Activated CD4-positive, CD25-positive, alpha-beta regulatory T cell (primary cell): ENCODE data around the gene PAFAH1B1.

Source experiments
- DNase-seq, 4 experiments: peaks; one replicate each; lab custom pipeline; 2025; lab: John Stamatoyannopoulos, UW

The PAFAH1B1 gene

DNA sequence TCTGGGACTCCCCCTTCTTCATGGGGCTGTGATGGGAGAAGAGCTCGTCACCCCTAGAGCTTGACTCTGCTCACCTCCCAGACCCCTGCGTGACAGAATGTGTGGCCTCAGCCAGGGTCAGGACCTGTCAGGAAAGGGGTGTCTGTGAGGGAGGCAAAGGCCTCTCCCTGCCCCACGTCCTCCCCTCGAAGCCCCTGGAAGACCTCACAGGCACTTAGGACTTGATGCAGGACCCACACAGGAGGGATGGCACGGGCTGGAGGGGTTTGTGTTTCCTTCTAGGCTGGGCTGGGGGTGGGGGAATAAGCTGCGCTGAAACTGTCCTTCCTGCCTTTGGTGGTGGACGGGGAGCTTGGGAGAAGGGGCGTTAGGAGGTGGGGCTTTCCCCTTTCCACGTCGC is 129.2 kb downstream of the PAFAH1B1 start:
- DNase-seq: no peak

- DNase-seq: no peak
Measured at GRCh38 chr17:2723505-2723996, 130.1 kb downstream of the PAFAH1B1 start.

GRCh38 chr17:2723997-2724783 is 130.7 kb downstream of the PAFAH1B1 start:
- no peak for DNase-seq

DNA sequence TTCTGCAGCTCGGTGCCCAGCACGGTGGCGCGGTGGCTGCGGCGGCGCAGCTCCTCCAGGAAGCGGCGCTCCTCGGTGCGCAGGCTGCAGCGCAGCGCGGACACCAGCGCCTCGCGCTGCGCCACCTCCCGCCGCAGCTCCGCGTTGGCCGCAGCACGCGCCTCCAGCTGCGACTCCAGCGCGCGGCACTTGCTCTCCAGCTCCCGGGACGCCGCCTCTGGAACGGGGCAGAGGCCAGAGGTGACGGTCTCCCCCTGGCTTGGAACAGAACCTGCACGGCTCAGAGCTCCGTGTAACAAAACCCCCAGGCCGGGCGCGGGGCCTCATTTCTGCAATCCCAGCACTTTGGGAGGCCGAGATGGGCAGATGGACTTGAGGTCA is 131.3 kb downstream of the PAFAH1B1 start:
- DNase-seq: no peak

DNA sequence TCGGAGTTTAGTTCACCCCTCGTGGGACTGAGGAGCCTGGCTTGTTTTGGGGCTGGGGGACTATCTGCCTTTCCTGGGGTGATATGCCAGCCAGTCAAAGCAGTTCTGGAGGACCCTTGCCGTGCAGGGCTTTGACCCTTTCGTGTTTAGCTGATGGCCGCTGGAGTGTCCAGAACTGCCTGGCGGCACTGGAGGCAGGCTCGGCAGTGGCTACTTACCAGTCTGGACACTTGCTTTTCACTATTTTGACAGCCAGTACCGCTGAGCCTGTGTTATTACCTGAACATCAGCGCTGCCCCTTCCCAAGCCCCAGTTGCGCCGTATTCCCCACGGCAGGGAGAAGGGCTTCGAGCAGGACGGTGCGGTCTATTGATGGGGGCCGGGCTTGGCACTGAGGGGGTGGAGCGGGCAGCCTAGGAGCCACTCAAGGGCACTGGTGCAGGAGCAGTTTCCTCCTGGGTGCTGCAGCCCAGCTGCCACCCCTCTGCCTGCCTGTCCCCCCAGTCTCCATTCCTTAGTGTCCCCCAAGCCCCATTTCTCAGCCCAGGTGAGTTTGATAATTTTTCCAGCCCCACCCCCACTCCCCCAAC is 137.4 kb downstream of the PAFAH1B1 start:
- DNase-seq: no peak

- DNase-seq: no peak
Measured at GRCh38 chr17:2731807-2732206, 138.4 kb downstream of the PAFAH1B1 start.

DNA sequence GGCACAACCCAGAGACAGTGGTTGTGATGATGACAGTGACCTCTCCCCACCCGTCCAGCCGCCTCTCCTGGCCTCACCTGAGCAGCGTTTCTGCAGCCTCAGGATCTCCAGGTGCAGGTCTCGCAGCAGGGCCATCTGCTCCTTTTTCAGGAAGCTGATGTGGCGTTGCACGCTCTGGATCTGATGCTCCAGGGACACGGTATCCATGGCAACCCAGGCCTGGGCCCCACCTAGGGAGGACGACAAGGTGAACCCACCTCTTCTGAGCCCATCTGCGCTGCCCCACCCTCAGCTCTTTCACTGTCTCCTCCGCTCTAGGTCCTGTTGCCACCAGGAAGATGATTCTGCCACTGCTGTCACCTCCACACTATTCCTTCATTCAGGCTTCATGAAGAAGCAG is 141.5 kb downstream of the PAFAH1B1 start:
- DNase-seq: no peak
